ENCODE results near the gene PJA1.

PJA1 gene

DNA sequence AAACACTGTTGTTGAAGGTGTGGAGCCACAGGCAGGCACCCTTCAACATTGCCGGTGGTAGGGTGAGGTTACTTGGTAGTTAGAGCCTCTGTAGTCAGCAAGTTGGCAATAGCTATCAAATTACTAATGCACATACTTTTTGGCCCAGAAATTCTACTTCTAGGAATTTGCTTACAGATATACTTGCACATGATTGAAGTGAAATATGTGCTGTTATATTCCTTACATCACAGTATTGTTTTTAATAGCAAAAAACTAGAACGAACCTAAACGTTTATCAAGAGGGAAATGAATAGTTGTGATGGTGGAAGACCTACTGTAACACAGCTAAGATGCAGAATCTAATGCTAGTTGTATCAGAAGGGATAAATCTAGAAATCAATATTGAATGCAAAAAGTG is 7.7 kb upstream of the PJA1 start:
- Histone ChIP-seq H3K27ac (no peak overlapping the region), H3K27me3 (replicated peaks) (no peaks in the 10 kb centered on the region), H3K4me3 (ENCODE audit: low read depth, low read length) (no peak overlapping the region), H3K36me3 (replicated peaks) (no peaks in the 10 kb centered on the region)
- TF ChIP-seq, protein P1, sequence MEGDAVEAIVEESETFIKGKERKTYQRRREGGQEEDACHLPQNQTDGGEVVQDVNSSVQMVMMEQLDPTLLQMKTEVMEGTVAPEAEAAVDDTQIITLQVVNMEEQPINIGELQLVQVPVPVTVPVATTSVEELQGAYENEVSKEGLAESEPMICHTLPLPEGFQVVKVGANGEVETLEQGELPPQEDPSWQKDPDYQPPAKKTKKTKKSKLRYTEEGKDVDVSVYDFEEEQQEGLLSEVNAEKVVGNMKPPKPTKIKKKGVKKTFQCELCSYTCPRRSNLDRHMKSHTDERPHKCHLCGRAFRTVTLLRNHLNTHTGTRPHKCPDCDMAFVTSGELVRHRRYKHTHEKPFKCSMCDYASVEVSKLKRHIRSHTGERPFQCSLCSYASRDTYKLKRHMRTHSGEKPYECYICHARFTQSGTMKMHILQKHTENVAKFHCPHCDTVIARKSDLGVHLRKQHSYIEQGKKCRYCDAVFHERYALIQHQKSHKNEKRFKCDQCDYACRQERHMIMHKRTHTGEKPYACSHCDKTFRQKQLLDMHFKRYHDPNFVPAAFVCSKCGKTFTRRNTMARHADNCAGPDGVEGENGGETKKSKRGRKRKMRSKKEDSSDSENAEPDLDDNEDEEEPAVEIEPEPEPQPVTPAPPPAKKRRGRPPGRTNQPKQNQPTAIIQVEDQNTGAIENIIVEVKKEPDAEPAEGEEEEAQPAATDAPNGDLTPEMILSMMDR (IDR thresholded peaks at IDR 0.05; ENCODE audit: low read depth, low read length, missing control alignments), result no peak
- DNase-seq, result no peak
- in situ Hi-C loops (cut with HindIII; ENCODE audit: low pct_ligation_motif_present, low sequenced_read_pairs), result no loop called here

DNA sequence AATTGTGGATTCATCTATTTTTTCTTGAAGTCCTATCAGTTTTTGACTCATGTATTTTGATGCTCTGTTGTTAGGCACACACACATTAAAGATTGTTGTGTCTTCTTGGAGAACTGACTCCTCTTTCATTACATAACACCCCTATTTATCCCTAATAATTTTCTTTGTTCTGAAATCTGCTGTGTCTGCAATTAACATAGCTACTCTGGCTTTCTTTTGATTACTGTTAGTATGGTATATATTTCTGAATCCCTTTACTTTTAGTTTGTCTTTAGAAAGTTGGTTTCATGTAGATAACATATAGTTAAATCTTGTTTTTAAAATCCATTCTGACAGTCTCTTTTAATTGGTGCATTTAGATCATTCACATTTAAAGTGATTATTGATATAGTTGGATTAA is 5.1 kb upstream of the PJA1 start:
- Histone ChIP-seq H3K27ac (no peak overlapping the region), H3K27me3 (replicated peaks) (no peaks in the 10 kb centered on the region), H3K4me3 (ENCODE audit: low read depth, low read length) (no peak overlapping the region), H3K36me3 (replicated peaks) (no peaks in the 10 kb centered on the region)
- in situ Hi-C loops (cut with HindIII; ENCODE audit: low pct_ligation_motif_present, low sequenced_read_pairs), result no loop called here
- TF ChIP-seq, protein P1 (IDR thresholded peaks at IDR 0.05; ENCODE audit: low read depth, low read length, missing control alignments), result no peak
- no peak for DNase-seq

DNA sequence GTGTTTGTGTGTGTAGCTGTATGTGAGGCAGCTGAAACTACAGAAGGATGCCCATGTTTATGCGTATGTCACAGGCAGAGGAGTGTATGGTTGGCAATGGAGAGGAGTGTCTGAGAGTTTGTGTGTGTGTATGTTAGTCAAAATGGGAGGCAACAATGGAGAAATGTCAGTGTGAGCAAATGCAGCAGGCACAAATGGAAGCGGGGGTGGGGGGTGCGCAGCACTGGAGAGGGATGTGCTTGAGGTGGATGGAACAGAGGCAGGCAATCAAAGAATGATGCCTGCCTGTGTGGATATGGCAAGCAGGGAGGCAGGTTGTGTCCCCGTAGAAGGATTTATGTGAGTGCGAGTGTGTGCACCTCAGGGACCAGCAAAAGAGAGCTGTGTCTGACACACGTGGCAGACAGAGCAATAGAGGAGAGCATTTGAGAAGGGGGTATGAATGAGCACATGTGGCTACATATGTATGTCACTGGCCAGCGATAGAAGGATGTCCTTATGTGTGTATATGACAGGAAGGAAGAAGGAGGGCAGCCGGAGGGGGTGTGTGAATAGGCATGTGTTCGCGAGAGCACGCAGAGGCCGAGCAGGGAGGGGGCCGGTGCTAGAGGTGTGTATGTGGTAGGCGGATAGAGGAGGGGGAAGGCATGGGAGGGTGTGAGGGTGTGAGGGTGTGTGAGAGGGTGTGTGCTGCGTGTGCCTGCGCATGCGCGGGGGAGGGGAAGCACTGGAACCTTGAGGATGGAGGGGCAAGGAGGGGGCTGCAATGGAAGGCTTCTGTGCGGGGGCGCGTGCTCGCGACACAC is 1.1 kb downstream of the PJA1 start:
- Histone ChIP-seq H3K36me3 (replicated peaks) (no peaks in the 10 kb centered on the region), H3K27me3 (replicated peaks) (no peaks in the 10 kb centered on the region), H3K4me3 (ENCODE audit: low read depth, low read length) (peak overlapping the region; percentile 77), H3K27ac (no peak overlapping the region)
- TF ChIP-seq, protein P1 (IDR thresholded peaks at IDR 0.05; ENCODE audit: low read depth, low read length, missing control alignments), result no peak
- in situ Hi-C loops (cut with HindIII; ENCODE audit: low pct_ligation_motif_present, low sequenced_read_pairs), result no loop called here
- peak; percentile 14 for DNase-seq

DNA sequence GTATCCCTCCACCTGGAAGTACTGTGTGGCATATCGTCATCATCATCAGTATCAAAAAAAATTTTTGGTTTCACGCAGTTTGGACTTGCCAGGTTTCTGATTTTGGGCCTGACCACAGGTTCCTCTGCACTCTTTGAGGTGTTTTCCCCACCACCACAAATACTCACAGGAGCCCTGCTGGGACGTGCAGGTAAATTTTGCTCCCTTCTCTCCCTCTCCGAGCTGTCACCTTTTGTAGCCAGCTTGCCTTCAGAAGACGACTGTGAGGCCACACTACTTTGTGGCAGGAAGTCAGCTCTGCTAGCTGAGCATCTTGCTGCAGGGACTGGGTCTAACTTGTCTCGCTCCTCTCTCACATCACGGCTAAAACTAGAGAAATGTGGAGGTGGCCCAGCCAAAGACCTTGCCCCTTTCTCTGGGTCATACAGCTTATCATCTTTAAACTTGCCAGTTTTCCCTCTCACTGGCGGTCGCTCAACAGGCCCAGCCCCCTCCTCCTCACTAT is 2.8 kb downstream of the PJA1 start:
- Histone ChIP-seq H3K4me3 (ENCODE audit: low read depth, low read length) (no peak overlapping the region), H3K27me3 (replicated peaks) (no peaks in the 10 kb centered on the region), H3K27ac (no peak overlapping the region), H3K36me3 (replicated peaks) (no peaks in the 10 kb centered on the region)
- TF ChIP-seq, protein P1 (IDR thresholded peaks at IDR 0.05; ENCODE audit: low read depth, low read length, missing control alignments), result no peak
- in situ Hi-C loops (cut with HindIII; ENCODE audit: low pct_ligation_motif_present, low sequenced_read_pairs), result no loop called here
- no peak for DNase-seq

DNA sequence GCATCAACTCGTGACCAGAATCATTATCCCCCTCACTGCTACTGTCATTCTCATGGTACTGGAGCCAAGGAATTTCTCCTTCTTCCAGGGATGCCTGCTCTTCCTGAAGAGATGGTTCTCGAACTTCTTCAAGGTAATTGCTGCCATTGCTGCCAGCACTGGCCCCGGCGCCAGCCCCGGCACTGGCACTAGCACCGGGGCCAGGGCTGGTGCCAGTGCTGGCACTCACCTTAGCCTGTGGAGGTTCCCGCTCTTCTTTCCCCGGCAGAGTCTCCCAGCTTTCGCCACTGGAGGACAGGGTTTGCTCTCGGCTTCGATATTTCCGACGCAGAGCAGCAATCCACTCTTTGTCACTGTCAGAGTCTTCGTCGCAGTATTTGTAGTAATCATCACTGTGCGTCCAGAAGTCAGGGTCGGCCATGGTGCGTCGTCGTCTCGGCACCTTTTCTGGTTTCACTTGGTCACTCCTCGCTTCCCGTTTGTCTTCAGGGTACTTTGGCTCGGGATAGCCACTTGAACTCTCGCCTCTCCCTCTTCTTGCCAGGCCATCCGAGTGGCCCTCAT is 3.4 kb downstream of the PJA1 start:
- DNase-seq, result no peak
- Histone ChIP-seq H3K27me3 (replicated peaks) (no peaks in the 10 kb centered on the region), H3K36me3 (replicated peaks) (no peaks in the 10 kb centered on the region), H3K4me3 (ENCODE audit: low read depth, low read length) (no peak overlapping the region), H3K27ac (no peak overlapping the region)
- TF ChIP-seq, protein P1 (IDR thresholded peaks at IDR 0.05; ENCODE audit: low read depth, low read length, missing control alignments), result no peak
- in situ Hi-C loops (cut with HindIII; ENCODE audit: low pct_ligation_motif_present, low sequenced_read_pairs), result no loop called here
